Medulla oblongata (tissue), 1 donor: ENCODE results near the gene NDUFA12.
"Not testable (repeated sequence)": the region's sequence is repeated elsewhere in the genome, so short reads cannot be mapped to it uniquely, and the experiment has no call there.

Source experiments
- DNase-seq: peaks from one replicate; pipeline ENCODE4 v3.0.0-alpha.2; 2015; ENCODE audit errors: extremely low spot score

The NDUFA12 gene

DNA sequence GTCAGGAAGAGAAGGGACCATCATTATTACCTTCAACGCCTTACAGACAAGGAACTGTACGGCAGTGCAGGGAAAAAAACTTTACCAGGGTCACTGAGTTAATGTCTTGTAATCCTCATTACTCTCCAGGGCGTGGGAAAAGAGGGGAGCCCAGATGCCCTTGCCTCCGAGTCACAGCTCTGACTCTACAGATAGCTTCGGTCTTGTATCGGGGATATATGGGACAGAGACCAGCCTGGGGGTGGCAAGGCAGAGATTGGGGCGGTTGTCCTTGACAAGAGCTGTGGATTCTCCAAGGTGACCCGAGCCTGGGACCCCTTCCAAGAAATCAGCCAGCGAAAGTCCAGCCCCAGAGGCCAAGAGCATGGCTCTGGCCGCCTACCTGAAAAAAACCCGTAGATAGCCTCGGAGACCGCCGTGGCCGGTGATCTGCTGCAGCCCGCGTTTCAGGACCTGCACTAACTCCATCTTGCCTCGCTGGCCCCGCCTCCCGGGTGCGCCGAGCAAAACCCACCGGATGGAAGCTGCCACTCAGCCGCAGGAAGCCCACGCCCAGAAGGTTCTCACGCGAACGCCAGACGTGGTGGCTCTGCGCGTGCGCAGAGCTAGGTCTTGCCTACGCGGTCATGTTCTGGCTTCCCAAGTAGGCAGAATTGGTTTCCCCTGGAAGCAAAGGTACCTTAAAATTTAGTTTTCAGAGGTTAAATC lies at the start of gene NDUFA12:
NDUFA12 (minus strand) TSS at position 485 of the 708 bp plus-strand sequence; CDS start at position 468, 17 bp downstream.
- DNase-seq: peak; percentile 96

- DNase-seq: no peak
These were observed 47.7 kb upstream of the NDUFA12 start for GRCh38 chr12:95051241-95051640.

- DNase-seq: no peak
These were observed 34.4 kb upstream of the NDUFA12 start for GRCh38 chr12:95037906-95038305.

GRCh38 chr12:95034750-95035149 lies 31.3 kb upstream of the NDUFA12 start:
- DNase-seq: no peak

GRCh38 chr12:95022477-95022876 lies 19.0 kb upstream of the NDUFA12 start:
- DNase-seq: no peak

- no peak for DNase-seq
These were observed 14.0 kb upstream of the NDUFA12 start for GRCh38 chr12:95017482-95017881.

GRCh38 chr12:95016120-95016519 lies 12.6 kb upstream of the NDUFA12 start:
- DNase-seq: no peak

- no peak for DNase-seq
These were observed 11.1 kb upstream of the NDUFA12 start for GRCh38 chr12:95014554-95014953.

GRCh38 chr12:95006206-95006605 lies 2.7 kb upstream of the NDUFA12 start:
- DNase-seq: no peak

DNA sequence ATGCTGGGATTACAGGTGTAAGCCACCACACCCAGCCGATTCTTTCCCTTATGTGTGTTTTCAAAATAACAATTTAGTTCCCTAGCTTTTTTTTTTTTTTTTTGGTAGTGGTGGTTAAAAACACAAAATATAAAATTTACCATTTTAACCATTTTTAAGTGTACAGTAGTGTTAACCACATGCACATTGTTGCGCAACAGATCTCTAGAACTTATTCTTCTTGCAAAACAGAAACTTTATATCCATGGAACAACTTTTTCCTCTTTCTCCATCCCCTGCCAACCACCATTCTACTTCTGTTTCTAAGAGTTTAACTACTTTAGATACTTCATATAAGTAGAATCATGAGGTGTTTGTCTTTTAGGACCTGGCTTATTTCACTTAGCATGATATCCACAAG lies 1.1 kb upstream of the NDUFA12 start:
- no peak for DNase-seq

GRCh38 chr12:95003921-95004272 lies 400 bp upstream of the NDUFA12 start:
- no peak for DNase-seq

DNA sequence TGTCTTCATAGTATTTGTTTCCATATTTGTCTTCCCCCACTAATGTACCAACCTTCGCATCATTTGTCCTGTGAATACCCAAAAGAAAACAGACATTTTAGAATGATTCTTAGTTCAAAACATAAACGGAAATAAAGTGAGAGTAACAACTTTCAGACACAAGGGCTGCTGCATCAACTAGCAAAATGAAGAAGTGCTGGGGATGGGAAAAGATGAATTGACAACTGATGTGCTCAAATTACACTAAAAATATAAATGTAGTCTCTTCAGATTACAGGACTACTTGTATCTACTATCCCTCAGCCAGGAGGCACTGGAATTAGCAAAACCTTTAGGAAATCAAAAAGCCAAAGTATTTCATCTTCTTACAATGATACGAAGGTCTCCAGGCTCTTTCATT lies 743 bp downstream of the NDUFA12 start:
- peak; percentile 31 for DNase-seq

DNA sequence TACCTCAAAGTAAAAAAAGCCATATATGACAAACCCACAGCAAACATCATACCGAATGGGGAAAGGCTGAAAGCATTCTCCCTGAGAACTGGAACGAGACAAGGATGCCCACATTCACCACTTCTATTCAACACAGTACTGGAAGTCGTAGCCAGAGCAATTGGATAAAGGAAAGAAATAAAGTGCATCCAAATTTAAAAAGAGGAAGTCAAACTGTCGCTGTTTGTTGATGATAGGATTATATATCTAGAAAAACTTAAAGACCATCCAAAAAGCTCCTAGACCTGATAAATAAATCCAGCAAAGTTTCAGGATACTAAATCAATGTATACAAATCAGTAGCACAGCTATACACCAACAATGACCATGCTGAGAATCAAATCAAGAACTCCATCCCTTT lies 5.2 kb downstream of the NDUFA12 start:
- no peak for DNase-seq

DNA sequence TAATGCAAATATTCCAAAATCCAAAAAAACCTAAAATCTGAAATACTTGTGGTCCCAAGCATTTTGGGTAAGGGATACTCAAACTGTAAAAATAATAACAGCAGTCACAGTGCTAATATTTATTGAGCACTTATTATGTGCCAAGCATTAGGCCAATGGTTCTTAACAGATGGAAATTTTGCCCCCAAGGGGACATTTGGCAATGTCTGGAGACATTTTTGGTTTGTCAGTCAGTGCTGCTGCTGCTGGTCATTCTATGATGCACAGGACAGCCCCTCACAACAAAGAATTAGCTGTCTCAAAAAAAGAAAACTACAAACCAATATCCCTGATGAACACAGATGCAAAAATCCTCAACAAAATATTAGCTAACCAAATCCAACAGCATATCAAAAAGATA lies 5.8 kb downstream of the NDUFA12 start:
- DNase-seq: no peak

DNA sequence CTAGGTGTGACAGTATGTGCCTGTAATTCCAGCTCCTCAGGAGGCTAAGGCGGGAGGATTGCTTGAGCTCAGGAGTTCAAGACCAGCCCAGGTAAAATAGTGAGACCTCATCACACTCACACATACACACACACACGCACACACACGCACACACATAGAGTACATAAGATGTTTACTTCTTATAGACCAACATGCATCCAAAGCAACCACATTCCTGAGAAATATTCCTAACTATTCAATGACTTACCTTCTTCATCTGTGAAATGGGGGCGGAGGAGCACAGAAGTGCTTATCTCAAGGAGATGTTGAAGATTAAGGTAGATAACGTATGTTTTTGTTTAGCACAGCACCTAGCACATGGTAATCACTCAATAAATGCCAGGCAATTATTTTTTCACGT lies 6.4 kb downstream of the NDUFA12 start:
- DNase-seq: no peak

DNA sequence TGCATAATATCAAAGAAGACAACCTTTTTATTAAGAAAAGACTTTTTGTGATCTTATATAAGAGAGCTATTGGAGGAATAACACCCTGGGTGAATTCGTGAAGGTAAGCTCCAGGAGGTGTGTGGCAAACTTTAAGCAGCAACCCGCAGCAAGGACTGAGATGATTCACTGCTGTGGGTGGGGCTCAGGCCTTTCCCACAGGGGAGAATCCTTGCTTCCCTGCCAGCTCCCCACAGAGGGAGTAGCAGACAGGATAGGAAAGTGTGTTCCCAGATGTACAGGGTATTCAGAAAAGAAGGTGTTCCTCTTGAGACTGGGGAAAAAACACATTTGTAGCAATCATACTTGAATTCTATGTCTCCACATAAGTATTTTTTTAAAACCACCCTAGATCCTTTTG lies 9.2 kb downstream of the NDUFA12 start:
- no peak for DNase-seq

- not testable (repeated sequence) for DNase-seq
These were observed 9.6 kb downstream of the NDUFA12 start for GRCh38 chr12:94993855-94994254.

- DNase-seq: no peak
These were observed 13.3 kb downstream of the NDUFA12 start for GRCh38 chr12:94990222-94990621.

- no peak for DNase-seq
These were observed 15.0 kb downstream of the NDUFA12 start for GRCh38 chr12:94988471-94988870.

DNA sequence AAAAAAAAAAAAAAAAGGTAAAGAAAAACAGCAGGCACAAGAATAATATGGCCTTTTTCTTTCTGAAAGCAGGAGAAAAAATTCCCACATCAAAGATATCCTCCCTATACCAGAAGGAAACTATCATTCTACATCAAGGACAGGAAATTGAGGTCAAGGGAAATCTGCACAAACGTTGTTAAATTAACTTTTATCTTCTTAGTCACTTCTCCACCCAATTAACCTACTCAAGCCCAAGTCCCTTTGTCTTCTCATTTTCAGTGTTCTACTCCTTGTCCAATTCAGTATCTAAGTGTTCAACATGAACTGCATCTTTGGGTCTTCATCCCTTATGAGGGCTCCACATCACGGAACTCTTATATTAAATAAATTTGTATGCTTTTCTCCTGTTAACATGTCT lies 15.7 kb downstream of the NDUFA12 start:
- no peak for DNase-seq

- no peak for DNase-seq
These were observed 16.3 kb downstream of the NDUFA12 start for GRCh38 chr12:94987076-94987669.

DNA sequence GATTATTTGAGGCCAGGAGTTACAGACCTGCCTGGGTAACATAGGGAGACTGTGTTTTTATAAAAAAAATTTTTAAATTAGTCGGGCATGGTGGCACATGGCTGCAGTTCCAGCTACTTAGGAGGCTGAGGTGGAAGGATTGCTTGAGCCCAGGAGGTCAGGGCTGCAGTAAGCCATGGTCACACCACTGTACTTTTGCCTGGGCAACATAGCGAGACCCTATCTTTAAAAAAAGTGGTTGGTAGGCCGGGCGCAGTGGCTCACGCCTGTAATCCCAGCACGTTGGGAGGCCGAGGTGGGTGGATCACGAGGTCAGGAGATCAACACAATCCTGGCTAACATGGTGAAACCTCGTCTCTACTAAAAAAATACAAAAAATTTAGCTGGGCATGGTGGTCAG lies 18.4 kb downstream of the NDUFA12 start:
- DNase-seq: not testable (repeated sequence)

- no peak for DNase-seq
These were observed 20.2 kb downstream of the NDUFA12 start for GRCh38 chr12:94983321-94983720.

GRCh38 chr12:94982456-94982855 lies 21.0 kb downstream of the NDUFA12 start:
- no peak for DNase-seq
